ENCODE measurements around the gene SLC6A6. TPM values are rescaled to one million over a fixed set of nuclear protein-coding genes. Genes with fewer than 3 reads are reported as not detected.

Gene SLC6A6
- total RNA-seq, 1 donor from 2014 or later, result 30.3 TPM

DNA sequence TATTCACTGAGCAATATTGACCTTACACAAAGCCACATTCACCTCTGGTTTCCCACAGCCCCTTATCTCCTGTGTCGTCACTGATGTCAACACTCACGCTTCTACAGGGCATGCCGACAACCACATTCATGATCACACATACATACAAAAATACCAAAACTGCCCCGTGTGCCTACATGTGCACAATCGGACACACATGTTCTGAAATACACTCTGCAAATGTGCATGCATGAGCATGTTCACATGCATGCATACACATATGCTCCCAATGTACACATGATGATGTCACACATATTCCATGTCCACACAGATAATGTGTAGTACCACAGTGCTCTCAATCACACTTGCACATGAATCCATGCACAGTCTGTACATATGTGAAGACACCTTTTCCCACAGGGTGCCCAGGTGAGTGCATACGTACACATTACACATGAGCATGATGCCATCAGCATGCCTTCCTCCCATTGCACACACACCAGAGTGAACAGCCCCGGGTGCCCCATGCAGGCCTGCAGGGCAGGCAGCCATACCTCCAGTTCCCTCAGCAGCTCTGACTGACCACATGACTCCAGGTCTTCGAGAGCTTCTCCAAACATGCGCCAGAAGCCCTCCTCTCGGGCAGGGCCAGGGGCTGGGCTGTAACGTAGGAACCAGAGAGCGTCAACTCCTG lies 100.8 kb downstream of the SLC6A6 start:
- DNase-seq (ENCODE audit: extremely low spot score, unreplicated experiment), result no peak
- H3K4me1 Mint-ChIP-seq (ENCODE audit: unreplicated experiment), result no peaks in the 10 kb centered on the region
- H3K4me3 Mint-ChIP-seq, result no peak overlapping the region
- TF ChIP-seq, protein P1, sequence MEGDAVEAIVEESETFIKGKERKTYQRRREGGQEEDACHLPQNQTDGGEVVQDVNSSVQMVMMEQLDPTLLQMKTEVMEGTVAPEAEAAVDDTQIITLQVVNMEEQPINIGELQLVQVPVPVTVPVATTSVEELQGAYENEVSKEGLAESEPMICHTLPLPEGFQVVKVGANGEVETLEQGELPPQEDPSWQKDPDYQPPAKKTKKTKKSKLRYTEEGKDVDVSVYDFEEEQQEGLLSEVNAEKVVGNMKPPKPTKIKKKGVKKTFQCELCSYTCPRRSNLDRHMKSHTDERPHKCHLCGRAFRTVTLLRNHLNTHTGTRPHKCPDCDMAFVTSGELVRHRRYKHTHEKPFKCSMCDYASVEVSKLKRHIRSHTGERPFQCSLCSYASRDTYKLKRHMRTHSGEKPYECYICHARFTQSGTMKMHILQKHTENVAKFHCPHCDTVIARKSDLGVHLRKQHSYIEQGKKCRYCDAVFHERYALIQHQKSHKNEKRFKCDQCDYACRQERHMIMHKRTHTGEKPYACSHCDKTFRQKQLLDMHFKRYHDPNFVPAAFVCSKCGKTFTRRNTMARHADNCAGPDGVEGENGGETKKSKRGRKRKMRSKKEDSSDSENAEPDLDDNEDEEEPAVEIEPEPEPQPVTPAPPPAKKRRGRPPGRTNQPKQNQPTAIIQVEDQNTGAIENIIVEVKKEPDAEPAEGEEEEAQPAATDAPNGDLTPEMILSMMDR (conservative IDR thresholded peaks at IDR 0.05), result no peak
- peaks cover 5% of the 10 kb centered on the region for H3K9me3 Mint-ChIP-seq
- no peak overlapping the region for H3K27ac Mint-ChIP-seq
- H3K27me3 Mint-ChIP-seq, result peaks cover 4% of the 10 kb centered on the region
- H3K36me3 Mint-ChIP-seq, result no peaks in the 10 kb centered on the region

DNA sequence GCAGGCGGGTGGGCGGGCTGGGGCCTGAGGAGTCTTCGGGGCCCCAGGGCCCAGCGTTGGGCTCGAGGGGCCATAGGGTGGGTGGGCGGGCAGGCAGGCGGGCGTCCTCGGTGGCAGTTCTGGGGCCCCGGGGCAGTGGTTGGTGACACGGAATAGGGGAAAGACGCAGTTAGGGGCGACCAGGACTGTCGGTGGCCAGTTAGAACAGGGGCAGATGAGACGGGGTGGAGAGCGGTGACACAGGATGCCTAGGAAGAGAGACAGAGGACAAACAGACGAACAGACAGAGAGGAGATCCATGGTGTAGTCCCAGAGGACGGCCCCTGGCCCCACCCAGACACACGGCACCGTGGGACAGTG lies 101.3 kb downstream of the SLC6A6 start:
- TF ChIP-seq, protein P1 (conservative IDR thresholded peaks at IDR 0.05), result no peak
- DNase-seq (ENCODE audit: extremely low spot score, unreplicated experiment), result no peak
- no peak overlapping the region for H3K27ac Mint-ChIP-seq
- H3K27me3 Mint-ChIP-seq, result peaks cover 4% of the 10 kb centered on the region
- H3K36me3 Mint-ChIP-seq, result no peaks in the 10 kb centered on the region
- H3K9me3 Mint-ChIP-seq, result peaks cover 5% of the 10 kb centered on the region
- H3K4me3 Mint-ChIP-seq, result no peak overlapping the region
- no peaks in the 10 kb centered on the region for H3K4me1 Mint-ChIP-seq (ENCODE audit: unreplicated experiment)

DNA sequence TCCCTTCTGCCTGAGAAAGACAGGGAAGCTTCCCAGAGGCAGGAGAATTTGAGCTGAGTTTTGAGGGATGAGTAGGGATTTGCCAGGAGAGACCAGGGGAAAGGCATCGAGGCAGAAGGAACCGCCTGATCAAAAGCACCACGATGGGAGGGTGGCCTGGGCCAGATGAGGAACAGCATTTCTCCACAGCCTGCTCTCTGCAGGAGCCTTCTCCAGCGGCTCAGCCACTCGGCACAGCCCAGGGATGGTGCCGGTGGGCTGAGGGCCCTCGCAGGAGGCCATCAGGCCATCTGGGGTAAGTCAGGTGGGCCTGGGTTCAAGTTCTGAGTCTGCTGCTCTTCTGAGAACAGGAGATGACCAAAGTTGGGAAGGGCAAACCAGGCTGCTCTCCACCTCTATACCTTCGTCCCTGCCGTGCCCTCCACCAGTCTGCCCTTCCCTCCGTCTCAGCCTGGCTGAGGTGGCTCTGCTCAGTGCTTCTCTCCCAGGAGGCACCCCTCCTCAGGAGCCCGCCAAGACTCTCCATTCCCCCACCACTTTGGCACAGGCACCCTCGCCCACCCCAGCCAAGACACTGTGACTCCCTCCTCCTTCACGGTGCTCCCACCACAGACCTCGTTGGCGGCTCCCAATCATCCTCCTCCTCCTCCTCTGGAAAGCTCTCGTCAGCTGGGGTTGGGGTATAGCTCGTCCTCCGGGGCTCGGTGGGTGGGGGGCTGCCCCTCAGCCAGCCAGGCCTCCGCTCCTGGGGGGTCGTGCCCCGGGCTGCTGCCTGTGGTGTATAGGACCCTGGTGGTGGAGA lies 102.8 kb downstream of the SLC6A6 start:
- Mint-ChIP-seq H3K27me3 (no peaks in the 10 kb centered on the region), H3K36me3 (no peaks in the 10 kb centered on the region), H3K9me3 (peaks cover 5% of the 10 kb centered on the region), H3K27ac (no peak overlapping the region), H3K4me1 (ENCODE audit: unreplicated experiment) (peaks cover 3% of the 10 kb centered on the region), H3K4me3 (no peak overlapping the region)
- DNase-seq (ENCODE audit: extremely low spot score, unreplicated experiment), result no peak
- TF ChIP-seq, protein P1 (conservative IDR thresholded peaks at IDR 0.05), result no peak

DNA sequence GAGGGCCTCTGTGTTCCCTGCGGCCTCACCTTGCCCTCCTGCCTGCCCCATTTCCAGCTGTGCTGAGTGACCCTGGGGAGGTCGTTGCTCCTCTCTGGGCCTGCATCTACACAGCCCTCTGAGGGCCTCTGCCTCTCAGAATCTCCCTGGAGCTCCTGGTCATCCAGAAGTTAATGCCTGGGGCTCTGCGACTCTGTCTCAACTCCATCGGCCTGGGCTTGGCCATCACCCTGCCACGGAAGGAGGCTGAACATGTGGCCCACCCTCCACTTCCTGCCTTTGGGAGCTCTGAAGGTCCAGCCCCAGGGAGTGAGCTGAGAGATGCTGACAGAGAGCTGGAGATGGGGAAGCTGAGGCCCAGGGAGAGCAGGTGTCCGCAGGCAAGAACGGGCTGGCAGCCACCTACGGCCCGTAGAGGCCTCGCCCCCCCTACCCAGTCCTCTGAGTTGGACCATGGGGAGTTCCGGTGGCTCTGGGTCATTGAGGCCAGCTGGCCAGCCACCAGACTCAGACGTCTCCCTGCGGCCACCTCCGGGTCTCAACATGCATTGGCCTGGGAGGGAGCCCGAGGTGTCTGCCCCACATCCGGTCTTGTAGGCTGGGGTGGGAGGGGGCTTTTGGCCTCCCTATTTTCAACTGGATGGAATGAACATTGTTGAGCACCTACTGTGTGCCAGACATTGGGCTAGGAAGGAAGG lies 103.5 kb downstream of the SLC6A6 start:
- peaks cover 3% of the 10 kb centered on the region for H3K27me3 Mint-ChIP-seq
- peaks cover 3% of the 10 kb centered on the region for H3K4me1 Mint-ChIP-seq (ENCODE audit: unreplicated experiment)
- no peak overlapping the region for H3K4me3 Mint-ChIP-seq
- H3K27ac Mint-ChIP-seq, result no peak overlapping the region
- DNase-seq (ENCODE audit: extremely low spot score, unreplicated experiment), result no peak
- no peaks in the 10 kb centered on the region for H3K36me3 Mint-ChIP-seq
- TF ChIP-seq, protein P1 (conservative IDR thresholded peaks at IDR 0.05), result no peak
- peaks cover 5% of the 10 kb centered on the region for H3K9me3 Mint-ChIP-seq

DNA sequence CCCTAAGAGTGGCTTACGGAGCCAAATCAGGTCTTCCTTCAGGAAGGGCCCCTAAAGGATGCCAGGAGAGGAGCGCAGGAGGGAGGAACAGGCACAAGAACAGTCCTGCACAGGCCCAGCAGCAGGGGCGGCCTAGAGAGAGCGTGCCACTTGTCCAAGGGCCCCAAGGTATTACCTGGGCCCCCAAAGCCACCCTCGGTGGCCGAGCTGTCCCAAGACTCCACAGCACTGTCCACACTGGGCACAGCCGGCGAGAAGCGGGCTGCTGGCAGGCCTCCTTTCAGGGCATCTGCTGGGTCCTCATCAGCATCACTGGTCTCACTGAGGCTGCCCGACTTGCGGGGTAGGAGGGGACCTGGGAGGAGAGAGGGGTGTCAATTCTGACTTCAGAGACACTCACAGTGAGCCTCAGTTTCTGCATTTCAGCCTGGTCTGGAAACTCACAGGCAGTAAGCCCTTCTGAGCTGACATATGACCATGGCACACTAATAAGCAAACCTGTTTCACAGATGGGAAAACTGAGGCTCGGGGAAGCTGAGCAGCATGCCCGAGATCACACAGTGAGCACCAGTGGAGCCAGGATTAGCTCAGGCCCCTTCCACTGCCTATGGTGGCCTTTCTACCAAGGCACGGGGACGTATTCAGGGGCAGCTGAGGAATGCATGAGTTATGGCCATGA lies 104.4 kb downstream of the SLC6A6 start:
- peaks cover 3% of the 10 kb centered on the region for H3K4me1 Mint-ChIP-seq (ENCODE audit: unreplicated experiment)
- H3K36me3 Mint-ChIP-seq, result no peaks in the 10 kb centered on the region
- H3K27ac Mint-ChIP-seq, result no peak overlapping the region
- no peak overlapping the region for H3K4me3 Mint-ChIP-seq
- no peak for DNase-seq (ENCODE audit: extremely low spot score, unreplicated experiment)
- TF ChIP-seq, protein P1 (conservative IDR thresholded peaks at IDR 0.05), result no peak
- H3K9me3 Mint-ChIP-seq, result peaks cover 5% of the 10 kb centered on the region
- H3K27me3 Mint-ChIP-seq, result peaks cover 3% of the 10 kb centered on the region
